Body of pancreas (tissue), 4 donors: ENCODE measurements around the gene SLC25A36.

Source experiments
- POLR2A ChIP-seq, 3 donors: fragments of 450-650 bp; IDR thresholded peaks; one replicate each; pipeline ENCODE4 v1.6.1; 2016; ENCODE audit warnings: antibody characterized with exemption in 3 of 3, mild to moderate bottlenecking in 2 of 3
- TF ChIP-seq, protein P1 (sequence below), 7 experiments: fragments of 450-650 bp in 4 of 7; fragments of 200-600 bp in 3 of 7; sonication (generic) in 3 of 7; IDR thresholded peaks; one replicate each; pipeline ENCODE4 v1.5.1; 2016 to 2019; ENCODE audit warnings: antibody characterized with exemption in 7 of 7

DNA sequence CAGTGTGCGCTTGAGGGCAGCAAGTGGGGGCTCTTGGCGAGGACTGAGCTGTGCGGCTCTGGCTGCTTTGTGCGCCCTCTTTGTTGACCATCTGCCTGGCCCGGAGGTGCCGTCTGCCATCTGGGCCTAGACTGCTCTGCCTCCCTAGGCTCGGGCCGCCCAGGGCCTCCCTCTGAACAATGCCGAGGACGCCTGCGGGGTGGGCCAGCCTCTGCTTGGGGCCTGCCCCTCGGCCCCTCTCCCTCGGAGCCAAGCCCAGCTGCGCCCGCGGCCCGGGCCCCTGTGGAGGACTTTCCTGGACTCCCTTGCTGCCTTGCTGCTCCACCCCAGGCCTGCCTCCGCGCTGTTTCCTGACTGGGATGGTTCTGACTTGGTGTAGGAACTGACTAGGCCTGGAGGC is 77.6 kb downstream of the SLC25A36 start:
- TF ChIP-seq, protein P1, sequence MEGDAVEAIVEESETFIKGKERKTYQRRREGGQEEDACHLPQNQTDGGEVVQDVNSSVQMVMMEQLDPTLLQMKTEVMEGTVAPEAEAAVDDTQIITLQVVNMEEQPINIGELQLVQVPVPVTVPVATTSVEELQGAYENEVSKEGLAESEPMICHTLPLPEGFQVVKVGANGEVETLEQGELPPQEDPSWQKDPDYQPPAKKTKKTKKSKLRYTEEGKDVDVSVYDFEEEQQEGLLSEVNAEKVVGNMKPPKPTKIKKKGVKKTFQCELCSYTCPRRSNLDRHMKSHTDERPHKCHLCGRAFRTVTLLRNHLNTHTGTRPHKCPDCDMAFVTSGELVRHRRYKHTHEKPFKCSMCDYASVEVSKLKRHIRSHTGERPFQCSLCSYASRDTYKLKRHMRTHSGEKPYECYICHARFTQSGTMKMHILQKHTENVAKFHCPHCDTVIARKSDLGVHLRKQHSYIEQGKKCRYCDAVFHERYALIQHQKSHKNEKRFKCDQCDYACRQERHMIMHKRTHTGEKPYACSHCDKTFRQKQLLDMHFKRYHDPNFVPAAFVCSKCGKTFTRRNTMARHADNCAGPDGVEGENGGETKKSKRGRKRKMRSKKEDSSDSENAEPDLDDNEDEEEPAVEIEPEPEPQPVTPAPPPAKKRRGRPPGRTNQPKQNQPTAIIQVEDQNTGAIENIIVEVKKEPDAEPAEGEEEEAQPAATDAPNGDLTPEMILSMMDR (IDR thresholded peaks at IDR 0.05) = no peak
- TF ChIP-seq POLR2A (IDR thresholded peaks at IDR 0.05) = no peak
